HCT116 (cell line): ENCODE measurements around the gene SNRNP25. TPM values are rescaled to one million over a fixed set of nuclear protein-coding genes. Genes with fewer than 3 reads are reported as not detected.

Experiments
- ATAC-seq: fragments of 200-7000 bp; cut with Tn5 transposase; 2 replicates; pipeline ENCODE4 v1.9.1; 2020; ENCODE audit warnings: mild to moderate bottlenecking, moderate library complexity
- BruUV-seq: library from RNA; stranded (reverse); fragments of 400-500 nt; replicated peaks from 2 replicates; lab custom pipeline; 2021; lab: Mats Ljungman, UMichigan
- CTCF ChIA-PET: fragments of 300-600 bp; sonication (Branson Sonifier 250); formaldehyde crosslinking; loops from one replicate; lab custom pipeline; 2021; ENCODE audit warnings: antibody characterized with exemption; lab: Charles Lee
- POLR2A ChIA-PET: fragments of 300-600, 350-600 bp; sonication (Branson Sonifier 250); formaldehyde crosslinking; loops from one replicate; lab custom pipeline; 2021; ENCODE audit warnings: antibody characterized with exemption; lab: Charles Lee
- RAD21 ChIA-PET, 2 experiments: fragments of 300-600 bp; sonication (Branson Sonifier 250); formaldehyde crosslinking; loops; one replicate each; lab custom pipeline; 2023; ENCODE audit warnings: low total read pairs in 2 of 2; ENCODE audit not compliant: uncharacterized antibody in 2 of 2, unreplicated experiment in 2 of 2, low non-redundant PET in 1 of 2; lab: Charles Lee
- DNase-seq: peaks from one replicate; pipeline ENCODE4 v3.0.0-alpha.2; 2010; ENCODE audit warnings: low read depth, low spot score
- H2AFZ ChIP-seq: fragments of 200-600 bp; shearing (Covaris generic), sonication (generic); 2 replicates; pipeline ENCODE4 v1.6.1; 2017; ENCODE audit warnings: low read depth, mixed run types, mixed read lengths, antibody characterized with exemption, low read length; ENCODE audit not compliant: poor library complexity, severe bottlenecking
- H3K27ac ChIP-seq: 2 replicates; pipeline ENCODE4 v1.5.1; 2012; ENCODE audit warnings: low read depth, low read length
- H3K27me3 ChIP-seq: fragments of 200-600 bp; sonication (generic); 2 replicates; pipeline ENCODE4 v1.6.1; 2016; ENCODE audit warnings: mixed run types, low read length, mixed read lengths; ENCODE audit not compliant: insufficient read depth
- H3K36me3 ChIP-seq, 2 experiments: fragments of 200-500 bp in 1 of 2; fragments of 200-600 bp in 1 of 2; sonication (Bioruptor generic) in 1 of 2; sonication (generic) in 1 of 2; 2 replicates each; pipeline versions ENCODE4 v1.5.1 to v1.6.1; 2014 to 2016; ENCODE audit warnings: low read length in 2 of 2, inconsistent platforms in 1 of 2, mixed read lengths in 1 of 2, mixed run types in 1 of 2; ENCODE audit not compliant: insufficient read depth in 2 of 2, control insufficient read depth in 1 of 2
- H3K4me1 ChIP-seq, 2 experiments: fragments of 200-600 bp in 1 of 2; sonication (generic) in 1 of 2; 2 replicates each; pipeline versions ENCODE4 v1.5.1 to v1.6.1; 2012 to 2017; ENCODE audit warnings: low read length in 2 of 2, inconsistent platforms in 1 of 2, mild to moderate bottlenecking in 1 of 2, mixed read lengths in 1 of 2, mixed run types in 1 of 2, moderate library complexity in 1 of 2; ENCODE audit not compliant: insufficient read depth in 2 of 2, control insufficient read depth in 1 of 2
- H3K4me2 ChIP-seq: fragments of 200-600 bp; sonication (generic); 2 replicates; pipeline ENCODE4 v1.6.1; 2017; ENCODE audit warnings: mixed run types, low read length, mixed read lengths
- H3K4me3 ChIP-seq, 2 experiments: fragments of 200-600 bp in 1 of 2; sonication (generic) in 1 of 2; replicated peaks in 1 of 2; 2 replicates each; pipeline ENCODE4 v1.5.1; 2011 to 2016; ENCODE audit warnings: low read length in 2 of 2, control low read depth in 1 of 2, low read depth in 1 of 2, mild to moderate bottlenecking in 1 of 2, mixed read lengths in 1 of 2, mixed run types in 1 of 2
- H3K79me2 ChIP-seq: fragments of 200-600 bp; sonication (generic); 2 replicates; pipeline ENCODE4 v1.6.1; 2017; ENCODE audit warnings: mild to moderate bottlenecking, mixed run types, low read length, moderate library complexity, mixed read lengths; ENCODE audit not compliant: insufficient read depth
- H3K9ac ChIP-seq: fragments of 200-600 bp; sonication (generic); 2 replicates; pipeline ENCODE4 v1.6.1; 2016; ENCODE audit warnings: low read length, mixed read lengths
- H3K9me2 ChIP-seq: fragments of 200-600 bp; sonication (generic), shearing (Covaris generic); 2 replicates; pipeline ENCODE4 v1.6.1; 2017; ENCODE audit warnings: mixed run types, mild to moderate bottlenecking, moderate library complexity; ENCODE audit not compliant: insufficient read depth
- H3K9me3 ChIP-seq, 2 experiments: fragments of 200-500 bp in 1 of 2; fragments of 200-600 bp in 1 of 2; sonication (Bioruptor generic) in 1 of 2; sonication (generic) in 1 of 2; 2 replicates each; pipeline ENCODE4 v1.6.1; 2014 to 2017; ENCODE audit warnings: low read length in 2 of 2, mixed read lengths in 2 of 2, inconsistent platforms in 1 of 2, low read depth in 1 of 2, mild to moderate bottlenecking in 1 of 2, mixed run types in 1 of 2, moderate library complexity in 1 of 2; ENCODE audit not compliant: control insufficient read depth in 1 of 2, insufficient read depth in 1 of 2
- H4K20me1 ChIP-seq: fragments of 200-600 bp; sonication (generic), shearing (Covaris generic); 2 replicates; pipeline ENCODE4 v1.6.1; 2017; ENCODE audit warnings: mixed run types, mild to moderate bottlenecking, moderate library complexity; ENCODE audit not compliant: insufficient read depth
- ATF3 ChIP-seq: IDR thresholded peaks from 2 replicates; pipeline ENCODE4 v1.6.1; 2012
- CTCF ChIP-seq, 3 experiments: fragments of 200-600 bp in 1 of 3; sonication (generic) in 1 of 3; IDR thresholded peaks in 2 of 3; conservative IDR thresholded peaks in 1 of 3; 2 replicates each; pipeline ENCODE4 v1.5.1; 2012 to 2017; ENCODE audit warnings: low read depth in 2 of 3, low read length in 2 of 3, antibody characterized with exemption in 1 of 3, borderline replicate concordance in 1 of 3, control low read depth in 1 of 3, mild to moderate bottlenecking in 1 of 3, mixed read lengths in 1 of 3, mixed run types in 1 of 3, moderate library complexity in 1 of 3; ENCODE audit not compliant: insufficient read depth in 1 of 3
- JUND ChIP-seq: IDR thresholded peaks from 2 replicates; pipeline ENCODE4 v1.6.1; 2012
- POLR2A ChIP-seq: IDR thresholded peaks from 2 replicates; pipeline ENCODE4 v1.7.0; 2011; ENCODE audit warnings: borderline replicate concordance; ENCODE audit not compliant: insufficient read depth, insufficient read length; ENCODE audit errors: extremely low read depth
- SIN3A ChIP-seq: IDR thresholded peaks from 2 replicates; pipeline ENCODE4 v1.6.1; 2012; ENCODE audit warnings: low read depth
- SP1 ChIP-seq: IDR thresholded peaks from 2 replicates; pipeline ENCODE4 v1.6.1; 2012; ENCODE audit warnings: low read depth
- SRF ChIP-seq: IDR thresholded peaks from 2 replicates; pipeline ENCODE4 v1.6.1; 2012; ENCODE audit warnings: low read depth
- YY1 ChIP-seq: IDR thresholded peaks from 2 replicates; pipeline ENCODE4 v1.6.1; 2011; ENCODE audit warnings: low read length, low read depth, moderate library complexity, mild to moderate bottlenecking; ENCODE audit not compliant: insufficient replicate concordance; ENCODE audit errors: extremely low read depth
- ZBTB33 ChIP-seq: IDR thresholded peaks from 2 replicates; pipeline ENCODE4 v1.6.1; 2011; ENCODE audit warnings: mild to moderate bottlenecking, low read length, moderate library complexity; ENCODE audit not compliant: insufficient replicate concordance; ENCODE audit errors: extremely low read depth
- ZNF274 ChIP-seq: fragments of 200-500 bp; sonication (Bioruptor generic); IDR thresholded peaks from 2 replicates; pipeline ENCODE4 v1.6.1; 2014; ENCODE audit warnings: mild to moderate bottlenecking, low read depth, low read length, inconsistent platforms
- intact Hi-C: fragments of 100-400 bp; cut with micrococcal nuclease; formaldehyde crosslinking; loops from 2 replicates; pipeline ENCODE4 v1.10.0; 2022
- total RNA-seq: library from RNA; stranded (reverse); gene quantifications from one replicate; pipeline ENCODE4 v1.2.1, GENCODE V29; 2021; ENCODE audit not compliant: unreplicated experiment

SNRNP25 gene
- total RNA-seq, 1 experiment from 2014 or later: 24.5 TPM

GRCh38 chr16:69181-69580 is 15.6 kb downstream of the SNRNP25 start:
- Histone ChIP-seq H4K20me1 (no peaks in the 10 kb centered on the region), H2AFZ (no peak overlapping the region), H3K79me2 (no peaks in the 10 kb centered on the region), H3K4me2 (no peak overlapping the region), H3K9ac (no peak overlapping the region), H3K27ac (no peak overlapping the region), H3K27me3 (no peaks in the 10 kb centered on the region), H3K9me3 (no peaks in the 10 kb centered on the region), H3K4me3 (no peak overlapping the region), H3K36me3 (no peaks in the 10 kb centered on the region), H3K9me2 (no peaks in the 10 kb centered on the region), H3K4me1 (peaks cover 13 to 29% of the 10 kb centered on the region in 2 experiments)
- intact Hi-C loops: no loop called here
- ChIA-PET CTCF (no interaction called here), POLR2A (no interaction called here), RAD21 (no interaction called here)
- ATAC-seq (no peak), DNase-seq (no peak)
- TF ChIP-seq ZBTB33: no peak
- no peak for TF ChIP-seq CTCF (IDR thresholded peaks at IDR 0.05 in 2 of 3, conservative IDR thresholded peaks at IDR 0.05 in 1 of 3; ENCODE audit: borderline replicate concordance in 1 of 3, insufficient read depth in 1 of 3, low read depth in 2 of 3, low read length in 2 of 3)
- no peak for TF ChIP-seq ZNF274
- no peak for TF ChIP-seq YY1
- TF ChIP-seq JUND: no peak
- no peak for TF ChIP-seq SRF
- TF ChIP-seq ATF3: no peak
- no peak for TF ChIP-seq SIN3A
- TF ChIP-seq SP1: no peak
- no peak for TF ChIP-seq POLR2A
- no TSS peak for BruUV-seq
